Thyroid gland (tissue), 4 donors: Measurements from ENCODE around the gene SLC16A8. TPM values are rescaled to one million over a fixed set of nuclear protein-coding genes. Genes with fewer than 3 reads are reported as not detected.

ENCODE experiments used
- DNase-seq, 2 donors: peaks; one replicate each; pipeline ENCODE4 v3.0.0-alpha.2; 2019
- H3K27ac ChIP-seq, 3 donors: fragments of 200-600 bp; sonication (generic); 1 replicate in 2 of 3; 2 replicates in 1 of 3; pipeline ENCODE4 v1.5.1; 2016 to 2019; ENCODE audit warnings: mild to moderate bottlenecking in 1 of 3, moderate library complexity in 1 of 3
- H3K27me3 ChIP-seq: fragments of 200-600 bp; sonication (generic); one replicate; pipeline ENCODE4 v1.5.1; 2019
- H3K36me3 ChIP-seq, 2 donors: fragments of 200-600 bp; sonication (generic); one replicate each; pipeline ENCODE4 v1.5.1; 2016 to 2019
- H3K4me1 ChIP-seq, 2 donors: fragments of 200-600 bp; sonication (generic); one replicate each; pipeline ENCODE4 v1.5.1; 2017 to 2019
- H3K4me3 ChIP-seq, 3 donors: fragments of 200-600 bp; sonication (generic); replicated peaks in 1 of 3; 1 replicate in 2 of 3; 2 replicates in 1 of 3; pipeline ENCODE4 v1.5.1; 2016; ENCODE audit warnings: mild to moderate bottlenecking in 1 of 3
- H3K9me3 ChIP-seq: fragments of 200-600 bp; sonication (generic); one replicate; pipeline ENCODE4 v1.5.1; 2017
- POLR2A ChIP-seq, 2 donors: fragments of 450-650 bp; IDR thresholded peaks; one replicate each; pipeline ENCODE4 v1.6.1; 2017; ENCODE audit warnings: antibody characterized with exemption in 2 of 2, mild to moderate bottlenecking in 2 of 2, moderate library complexity in 1 of 2
- WGBS, 2 donors: methylation state at CpG; one replicate each; pipeline ENCODE4 v1.1.5; 2017; 5-methylcytosine and 5-hydroxymethylcytosine counted together
- intact Hi-C: fragments of 100-400 bp; cut with DNase I; formaldehyde crosslinking; loops from one replicate; pipeline ENCODE4 v1.15.1; 2023
- total RNA-seq, 4 donors: library from RNA; depleted of rRNA; stranded (reverse); fragments of >200 nt; gene quantifications; one replicate each; pipeline ENCODE4 v1.2.3, GENCODE V29; 2016
- TF ChIP-seq, protein P1 (sequence below), 6 experiments: fragments of 200-600 bp in 3 of 6; fragments of 450-650 bp in 3 of 6; sonication (generic) in 3 of 6; IDR thresholded peaks; one replicate each; pipeline ENCODE4 v1.5.1; 2016 to 2019; ENCODE audit warnings: antibody characterized with exemption in 6 of 6, mild to moderate bottlenecking in 2 of 6, inconsistent platforms in 1 of 6, moderate library complexity in 1 of 6

The SLC16A8 gene
- total RNA-seq, 4 donors from 2014 or later, result 0.88 to 1.0 TPM; not detected in 2

DNA sequence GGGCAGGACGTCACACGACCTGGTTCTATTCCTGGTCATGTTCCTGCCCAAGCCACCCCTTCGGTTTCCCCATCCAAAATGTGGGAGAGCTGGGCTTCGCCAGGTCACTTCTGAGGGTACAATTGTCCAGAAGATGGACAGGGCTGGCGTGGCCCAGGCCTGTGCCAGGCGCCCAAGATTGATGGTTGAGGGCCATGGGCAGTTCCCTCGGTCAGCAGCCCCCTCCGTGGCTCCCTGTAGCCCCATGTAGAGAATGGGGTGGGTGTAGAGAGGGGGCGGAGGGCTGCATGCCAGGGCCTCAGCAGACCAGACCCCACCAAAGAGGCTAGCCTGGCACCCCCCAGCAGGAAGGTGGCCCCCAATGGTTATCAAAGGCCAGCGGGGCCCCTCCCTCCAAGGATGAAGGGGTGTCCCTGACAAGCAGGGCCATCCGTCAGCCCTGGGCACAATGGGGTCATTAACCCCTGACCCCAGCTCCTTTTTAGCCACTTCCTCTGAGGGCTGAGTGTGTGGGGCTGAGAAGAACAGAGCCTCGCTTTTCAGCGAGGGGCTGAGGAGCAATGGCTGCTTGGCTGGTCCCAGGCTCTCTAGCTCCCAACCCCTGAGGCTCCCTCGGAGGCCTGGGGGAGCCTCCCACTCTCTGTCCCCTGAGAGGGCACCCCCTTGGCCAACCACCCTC is 37.8 kb downstream of the SLC16A8 start:
- H3K36me3 ChIP-seq, result no peaks in the 10 kb centered on the region
- H3K27me3 ChIP-seq, result no peaks in the 10 kb centered on the region
- H3K27ac ChIP-seq, result no peak overlapping the region
- TF ChIP-seq, protein P1, sequence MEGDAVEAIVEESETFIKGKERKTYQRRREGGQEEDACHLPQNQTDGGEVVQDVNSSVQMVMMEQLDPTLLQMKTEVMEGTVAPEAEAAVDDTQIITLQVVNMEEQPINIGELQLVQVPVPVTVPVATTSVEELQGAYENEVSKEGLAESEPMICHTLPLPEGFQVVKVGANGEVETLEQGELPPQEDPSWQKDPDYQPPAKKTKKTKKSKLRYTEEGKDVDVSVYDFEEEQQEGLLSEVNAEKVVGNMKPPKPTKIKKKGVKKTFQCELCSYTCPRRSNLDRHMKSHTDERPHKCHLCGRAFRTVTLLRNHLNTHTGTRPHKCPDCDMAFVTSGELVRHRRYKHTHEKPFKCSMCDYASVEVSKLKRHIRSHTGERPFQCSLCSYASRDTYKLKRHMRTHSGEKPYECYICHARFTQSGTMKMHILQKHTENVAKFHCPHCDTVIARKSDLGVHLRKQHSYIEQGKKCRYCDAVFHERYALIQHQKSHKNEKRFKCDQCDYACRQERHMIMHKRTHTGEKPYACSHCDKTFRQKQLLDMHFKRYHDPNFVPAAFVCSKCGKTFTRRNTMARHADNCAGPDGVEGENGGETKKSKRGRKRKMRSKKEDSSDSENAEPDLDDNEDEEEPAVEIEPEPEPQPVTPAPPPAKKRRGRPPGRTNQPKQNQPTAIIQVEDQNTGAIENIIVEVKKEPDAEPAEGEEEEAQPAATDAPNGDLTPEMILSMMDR (IDR thresholded peaks at IDR 0.05), result no peak
- TF ChIP-seq POLR2A (IDR thresholded peaks at IDR 0.05), result no peak
- H3K9me3 ChIP-seq, result no peaks in the 10 kb centered on the region
- no peaks in the 10 kb centered on the region for H3K4me1 ChIP-seq
- intact Hi-C loops, result no loop called here
- WGBS, 2 donors, result 72 to 81% methylated on average over 9 to 12 of the region's 14 CpGs
- no peak overlapping the region for H3K4me3 ChIP-seq
- no peak for DNase-seq

DNA sequence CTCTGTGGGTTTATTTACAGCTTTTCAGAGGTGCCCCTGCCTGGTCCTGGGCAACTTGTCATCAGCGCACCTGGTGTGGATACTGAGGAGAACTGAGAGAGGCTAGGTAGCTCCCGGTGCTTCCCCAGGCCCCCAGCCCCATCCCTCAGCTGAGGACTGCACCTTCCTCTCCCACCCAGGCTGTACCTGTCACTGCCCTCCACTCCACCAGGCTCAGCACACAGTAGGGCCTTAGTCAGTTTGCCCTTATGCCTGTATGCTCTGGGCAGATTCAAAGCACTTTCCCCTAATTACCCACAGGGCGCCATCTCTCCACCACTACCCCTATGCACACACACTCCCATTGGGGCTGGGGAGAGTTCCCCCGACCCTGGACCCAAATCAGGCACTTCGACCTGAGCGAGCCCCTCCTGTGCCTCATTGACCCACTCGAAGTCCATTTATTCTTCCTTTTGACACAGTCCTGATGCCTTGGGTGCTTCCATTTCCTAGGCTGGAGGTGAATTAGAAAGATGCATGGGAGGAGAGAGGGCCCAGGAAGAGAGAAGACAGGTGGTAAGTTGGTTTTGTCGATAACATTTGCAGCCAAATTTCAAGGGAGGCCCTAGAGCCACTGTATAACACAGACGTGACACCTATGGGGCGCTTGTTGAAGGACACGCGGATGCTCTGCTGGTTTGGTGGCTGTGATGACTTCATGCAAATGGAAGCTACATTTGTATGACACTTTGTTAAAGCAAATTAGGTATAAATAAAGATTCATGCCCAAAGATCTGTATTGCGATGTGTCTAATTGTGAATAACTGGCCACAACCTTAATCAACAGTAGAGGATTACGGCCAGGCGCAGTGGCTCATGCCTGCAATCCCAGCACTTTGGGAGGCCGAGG is 40.6 kb downstream of the SLC16A8 start:
- no peak for DNase-seq
- WGBS, 2 donors, result 91 to 92% methylated on average over 14 to 16 of the region's 16 CpGs
- Histone ChIP-seq H3K4me3 (no peak overlapping the region), H3K36me3 (no peaks in the 10 kb centered on the region), H3K27ac (no peak overlapping the region), H3K9me3 (no peaks in the 10 kb centered on the region), H3K27me3 (no peaks in the 10 kb centered on the region), H3K4me1 (peaks cover 0 to 7% of the 10 kb centered on the region in 2 donors)
- TF ChIP-seq POLR2A (IDR thresholded peaks at IDR 0.05), result no peak
- TF ChIP-seq, protein P1 (IDR thresholded peaks at IDR 0.05), result no peak
- intact Hi-C loops, result no loop called here

DNA sequence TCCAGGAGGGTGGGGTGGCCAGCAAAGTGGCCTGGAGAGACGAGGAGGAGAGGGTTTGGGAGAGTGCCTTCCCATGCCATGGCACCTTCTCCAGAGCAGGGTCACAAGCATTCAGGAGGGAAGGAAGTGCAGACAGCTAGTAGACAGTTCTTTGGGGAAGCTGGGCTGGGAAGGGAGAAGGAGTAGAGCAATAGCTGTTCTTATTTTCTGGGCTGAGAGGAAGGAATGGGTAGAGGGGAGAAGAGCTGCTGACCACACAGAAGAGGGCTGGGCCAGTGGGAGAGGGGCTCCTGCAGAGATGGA is 41.5 kb downstream of the SLC16A8 start:
- Histone ChIP-seq H3K4me3 (no peak overlapping the region), H3K4me1 (peaks cover 0 to 7% of the 10 kb centered on the region in 2 donors), H3K36me3 (no peaks in the 10 kb centered on the region), H3K9me3 (no peaks in the 10 kb centered on the region), H3K27me3 (no peaks in the 10 kb centered on the region), H3K27ac (no peak overlapping the region)
- no peak for DNase-seq
- TF ChIP-seq, protein P1 (IDR thresholded peaks at IDR 0.05), result no peak
- TF ChIP-seq POLR2A (IDR thresholded peaks at IDR 0.05), result no peak
- intact Hi-C loops, result no loop called here
- 81 to 82% methylated on average over 1 of the region's 1 CpG for WGBS, 2 donors

DNA sequence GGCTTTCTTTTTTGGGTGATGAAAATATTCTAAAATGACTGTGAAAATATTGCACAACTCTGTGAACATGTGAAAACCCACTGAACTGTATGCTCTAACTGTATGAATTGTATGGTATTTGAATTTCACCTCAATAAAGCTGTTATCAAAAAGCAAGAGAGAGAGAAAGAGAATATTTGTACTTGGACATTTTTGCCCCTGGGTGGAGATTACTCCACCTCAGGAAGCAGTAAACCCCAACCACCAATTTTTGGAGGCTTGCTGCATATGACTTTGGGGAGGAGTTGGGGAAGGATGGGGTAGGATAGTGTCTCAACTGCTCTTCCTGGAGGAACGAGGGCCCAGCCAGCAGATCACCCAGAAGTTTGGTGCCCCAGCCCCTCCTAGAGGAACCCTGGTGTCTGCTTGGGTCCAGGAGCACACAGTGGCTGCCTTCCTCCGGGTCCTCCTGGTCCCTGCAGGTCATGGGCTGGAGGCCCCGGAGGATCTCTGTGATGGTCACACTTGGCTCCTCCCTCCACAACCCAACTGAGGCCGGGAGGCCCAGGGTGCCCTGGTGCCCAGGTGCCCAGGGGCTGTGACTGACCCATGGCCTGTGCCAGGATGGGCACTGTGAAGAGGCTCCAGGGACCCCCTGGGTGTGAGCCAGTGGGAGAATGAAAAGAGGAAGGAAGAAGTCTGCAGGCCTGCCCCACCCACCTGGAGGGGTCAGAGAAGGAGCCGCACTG is 42.1 kb downstream of the SLC16A8 start:
- intact Hi-C loops, result no loop called here
- no peak overlapping the region for H3K4me3 ChIP-seq
- TF ChIP-seq POLR2A (IDR thresholded peaks at IDR 0.05), result no peak
- TF ChIP-seq, protein P1 (IDR thresholded peaks at IDR 0.05), result no peak
- H3K4me1 ChIP-seq, result peaks cover 0 to 7% of the 10 kb centered on the region in 2 donors
- H3K27me3 ChIP-seq, result no peaks in the 10 kb centered on the region
- no peaks in the 10 kb centered on the region for H3K9me3 ChIP-seq
- no peak for DNase-seq
- no peak overlapping the region for H3K27ac ChIP-seq
- no peaks in the 10 kb centered on the region for H3K36me3 ChIP-seq
- WGBS, 2 donors, result 72 to 81% methylated on average over 3 of the region's 5 CpGs
